ENCODE data around the gene SOD1. TPM values are rescaled to one million over a fixed set of nuclear protein-coding genes. Genes with fewer than 3 reads are reported as not detected.

SOD1 gene
- total and polyA plus RNA-seq, 10 of the 15 experiments (the other 5 are each of a cell fraction or from before 2014, with no cell fraction given), result 171 to 710 (median 313) TPM

DNA sequence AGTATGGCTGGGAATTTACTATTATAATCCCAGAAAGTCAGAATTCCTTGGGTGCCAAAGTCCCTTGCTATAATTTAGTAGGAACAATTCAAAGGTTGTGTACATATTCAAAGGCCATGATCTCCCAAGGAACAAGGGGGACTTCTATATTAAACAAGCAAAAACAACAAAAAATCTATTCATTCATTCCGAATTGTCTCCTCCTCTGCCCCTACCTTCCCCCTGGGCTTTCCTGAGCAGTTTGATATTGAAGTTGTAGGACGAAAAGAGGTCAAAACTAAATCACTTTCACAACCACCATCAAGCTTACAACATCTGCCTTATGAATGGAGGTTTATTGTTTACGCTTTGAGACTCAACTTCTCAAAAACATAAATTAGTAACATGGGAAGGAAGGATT, 35.3 kb upstream of the SOD1 start:
- in situ Hi-C loops (cut with MboI), result no loop called here
- 34% methylated on average over 3 of the region's 3 CpGs for WGBS (ENCODE audit: insufficient coverage, insufficient replicate concordance, low lambda C conversion rate, missing lambda C conversion rate)
- no peak overlapping the region for H3K27ac ChIP-seq (ENCODE audit: control insufficient read depth, insufficient read depth)
- H3K36me3 ChIP-seq (ENCODE audit: control insufficient read depth in 2 of 2, insufficient read depth in 2 of 2, low read length in 1 of 2), result no peaks in the 10 kb centered on the region
- TF ChIP-seq DPF2 (IDR thresholded peaks at IDR 0.05) (no peak), ZNF217 (IDR thresholded peaks at IDR 0.05) (no peak), ASH2L (IDR thresholded peaks at IDR 0.05; ENCODE audit: borderline replicate concordance, low read depth) (no peak), GABPA (IDR thresholded peaks at IDR 0.05; ENCODE audit: low read depth) (no peak)
- TF ChIP-seq, protein P1, sequence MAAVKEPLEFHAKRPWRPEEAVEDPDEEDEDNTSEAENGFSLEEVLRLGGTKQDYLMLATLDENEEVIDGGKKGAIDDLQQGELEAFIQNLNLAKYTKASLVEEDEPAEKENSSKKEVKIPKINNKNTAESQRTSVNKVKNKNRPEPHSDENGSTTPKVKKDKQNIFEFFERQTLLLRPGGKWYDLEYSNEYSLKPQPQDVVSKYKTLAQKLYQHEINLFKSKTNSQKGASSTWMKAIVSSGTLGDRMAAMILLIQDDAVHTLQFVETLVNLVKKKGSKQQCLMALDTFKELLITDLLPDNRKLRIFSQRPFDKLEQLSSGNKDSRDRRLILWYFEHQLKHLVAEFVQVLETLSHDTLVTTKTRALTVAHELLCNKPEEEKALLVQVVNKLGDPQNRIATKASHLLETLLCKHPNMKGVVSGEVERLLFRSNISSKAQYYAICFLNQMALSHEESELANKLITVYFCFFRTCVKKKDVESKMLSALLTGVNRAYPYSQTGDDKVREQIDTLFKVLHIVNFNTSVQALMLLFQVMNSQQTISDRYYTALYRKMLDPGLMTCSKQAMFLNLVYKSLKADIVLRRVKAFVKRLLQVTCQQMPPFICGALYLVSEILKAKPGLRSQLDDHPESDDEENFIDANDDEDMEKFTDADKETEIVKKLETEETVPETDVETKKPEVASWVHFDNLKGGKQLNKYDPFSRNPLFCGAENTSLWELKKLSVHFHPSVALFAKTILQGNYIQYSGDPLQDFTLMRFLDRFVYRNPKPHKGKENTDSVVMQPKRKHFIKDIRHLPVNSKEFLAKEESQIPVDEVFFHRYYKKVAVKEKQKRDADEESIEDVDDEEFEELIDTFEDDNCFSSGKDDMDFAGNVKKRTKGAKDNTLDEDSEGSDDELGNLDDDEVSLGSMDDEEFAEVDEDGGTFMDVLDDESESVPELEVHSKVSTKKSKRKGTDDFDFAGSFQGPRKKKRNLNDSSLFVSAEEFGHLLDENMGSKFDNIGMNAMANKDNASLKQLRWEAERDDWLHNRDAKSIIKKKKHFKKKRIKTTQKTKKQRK (IDR thresholded peaks at IDR 0.05; ENCODE audit: low read depth, low read length), result no peak
- TF ChIP-seq, protein P2, sequence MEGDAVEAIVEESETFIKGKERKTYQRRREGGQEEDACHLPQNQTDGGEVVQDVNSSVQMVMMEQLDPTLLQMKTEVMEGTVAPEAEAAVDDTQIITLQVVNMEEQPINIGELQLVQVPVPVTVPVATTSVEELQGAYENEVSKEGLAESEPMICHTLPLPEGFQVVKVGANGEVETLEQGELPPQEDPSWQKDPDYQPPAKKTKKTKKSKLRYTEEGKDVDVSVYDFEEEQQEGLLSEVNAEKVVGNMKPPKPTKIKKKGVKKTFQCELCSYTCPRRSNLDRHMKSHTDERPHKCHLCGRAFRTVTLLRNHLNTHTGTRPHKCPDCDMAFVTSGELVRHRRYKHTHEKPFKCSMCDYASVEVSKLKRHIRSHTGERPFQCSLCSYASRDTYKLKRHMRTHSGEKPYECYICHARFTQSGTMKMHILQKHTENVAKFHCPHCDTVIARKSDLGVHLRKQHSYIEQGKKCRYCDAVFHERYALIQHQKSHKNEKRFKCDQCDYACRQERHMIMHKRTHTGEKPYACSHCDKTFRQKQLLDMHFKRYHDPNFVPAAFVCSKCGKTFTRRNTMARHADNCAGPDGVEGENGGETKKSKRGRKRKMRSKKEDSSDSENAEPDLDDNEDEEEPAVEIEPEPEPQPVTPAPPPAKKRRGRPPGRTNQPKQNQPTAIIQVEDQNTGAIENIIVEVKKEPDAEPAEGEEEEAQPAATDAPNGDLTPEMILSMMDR (IDR thresholded peaks at IDR 0.05 in 2 of 3, conservative IDR thresholded peaks at IDR 0.05 in 1 of 3; ENCODE audit: control insufficient read depth in 2 of 3, extremely low read depth in 1 of 3, insufficient read depth in 1 of 3, low read depth in 3 of 3, low read length in 3 of 3), result no peak
- TF ChIP-seq, protein P3, sequence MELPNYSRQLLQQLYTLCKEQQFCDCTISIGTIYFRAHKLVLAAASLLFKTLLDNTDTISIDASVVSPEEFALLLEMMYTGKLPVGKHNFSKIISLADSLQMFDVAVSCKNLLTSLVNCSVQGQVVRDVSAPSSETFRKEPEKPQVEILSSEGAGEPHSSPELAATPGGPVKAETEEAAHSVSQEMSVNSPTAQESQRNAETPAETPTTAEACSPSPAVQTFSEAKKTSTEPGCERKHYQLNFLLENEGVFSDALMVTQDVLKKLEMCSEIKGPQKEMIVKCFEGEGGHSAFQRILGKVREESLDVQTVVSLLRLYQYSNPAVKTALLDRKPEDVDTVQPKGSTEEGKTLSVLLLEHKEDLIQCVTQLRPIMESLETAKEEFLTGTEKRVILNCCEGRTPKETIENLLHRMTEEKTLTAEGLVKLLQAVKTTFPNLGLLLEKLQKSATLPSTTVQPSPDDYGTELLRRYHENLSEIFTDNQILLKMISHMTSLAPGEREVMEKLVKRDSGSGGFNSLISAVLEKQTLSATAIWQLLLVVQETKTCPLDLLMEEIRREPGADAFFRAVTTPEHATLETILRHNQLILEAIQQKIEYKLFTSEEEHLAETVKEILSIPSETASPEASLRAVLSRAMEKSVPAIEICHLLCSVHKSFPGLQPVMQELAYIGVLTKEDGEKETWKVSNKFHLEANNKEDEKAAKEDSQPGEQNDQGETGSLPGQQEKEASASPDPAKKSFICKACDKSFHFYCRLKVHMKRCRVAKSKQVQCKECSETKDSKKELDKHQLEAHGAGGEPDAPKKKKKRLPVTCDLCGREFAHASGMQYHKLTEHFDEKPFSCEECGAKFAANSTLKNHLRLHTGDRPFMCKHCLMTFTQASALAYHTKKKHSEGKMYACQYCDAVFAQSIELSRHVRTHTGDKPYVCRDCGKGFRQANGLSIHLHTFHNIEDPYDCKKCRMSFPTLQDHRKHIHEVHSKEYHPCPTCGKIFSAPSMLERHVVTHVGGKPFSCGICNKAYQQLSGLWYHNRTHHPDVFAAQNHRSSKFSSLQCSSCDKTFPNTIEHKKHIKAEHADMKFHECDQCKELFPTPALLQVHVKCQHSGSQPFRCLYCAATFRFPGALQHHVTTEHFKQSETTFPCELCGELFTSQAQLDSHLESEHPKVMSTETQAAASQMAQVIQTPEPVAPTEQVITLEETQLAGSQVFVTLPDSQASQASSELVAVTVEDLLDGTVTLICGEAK (IDR thresholded peaks at IDR 0.05; ENCODE audit: borderline replicate concordance), result no peak
- no peak overlapping the region for H3K4me2 ChIP-seq (ENCODE audit: control insufficient read depth, insufficient read depth)
- no peaks in the 10 kb centered on the region for H3K27me3 ChIP-seq (replicated peaks in 1 of 2; ENCODE audit: control insufficient read depth in 2 of 2, insufficient read depth in 2 of 2, low read length in 1 of 2)
- intact Hi-C loops (cut with micrococcal nuclease; ENCODE audit: unreplicated experiment), result no loop called here
- H3K79me2 ChIP-seq (ENCODE audit: control insufficient read depth, insufficient read depth, low read length), result no peaks in the 10 kb centered on the region
- H3K4me3 ChIP-seq, result no peak overlapping the region
- SMC1A ChIA-PET (ENCODE audit: uncharacterized antibody, unreplicated experiment), result no interaction called here
- no peaks in the 10 kb centered on the region for H3K4me1 ChIP-seq (ENCODE audit: control insufficient read depth, insufficient read depth, low read length)
- RAD21 ChIA-PET (ENCODE audit: unreplicated experiment), result interaction anchor here (0.8 kb wide), 1 partner anchor 100 kb away, joined by 4 read pairs; no protein-coding TSS in a partner anchor
- POLR2A ChIA-PET, result no interaction called here
- H4K20me1 ChIP-seq (ENCODE audit: control insufficient read depth, insufficient read depth), result no peaks in the 10 kb centered on the region
- H2AFZ ChIP-seq (ENCODE audit: control insufficient read depth, low read depth, low read length), result no peak overlapping the region
- CTCF ChIA-PET, result interaction anchor here (1.1 to 1.2 kb wide), 3 partner anchors 11 to 634 kb away, joined by 3 to 4 read pairs (median 3); no protein-coding TSS in a partner anchor
- no TSS peak for BruUV-seq (replicated peaks)
- no peak for DNase-seq (ENCODE audit: low read depth, low spot score)
- H3K9ac ChIP-seq (ENCODE audit: control insufficient read depth, insufficient read depth, low read length), result no peak overlapping the region
- no peak for ATAC-seq
- FAIRE-seq, result no peak
- no peaks in the 10 kb centered on the region for H3K9me3 ChIP-seq (replicated peaks; ENCODE audit: control insufficient read depth, insufficient read depth, low read length)

Data from GM12878 (cell line).